ENCODE measurements around the gene TTC28.

DNA sequence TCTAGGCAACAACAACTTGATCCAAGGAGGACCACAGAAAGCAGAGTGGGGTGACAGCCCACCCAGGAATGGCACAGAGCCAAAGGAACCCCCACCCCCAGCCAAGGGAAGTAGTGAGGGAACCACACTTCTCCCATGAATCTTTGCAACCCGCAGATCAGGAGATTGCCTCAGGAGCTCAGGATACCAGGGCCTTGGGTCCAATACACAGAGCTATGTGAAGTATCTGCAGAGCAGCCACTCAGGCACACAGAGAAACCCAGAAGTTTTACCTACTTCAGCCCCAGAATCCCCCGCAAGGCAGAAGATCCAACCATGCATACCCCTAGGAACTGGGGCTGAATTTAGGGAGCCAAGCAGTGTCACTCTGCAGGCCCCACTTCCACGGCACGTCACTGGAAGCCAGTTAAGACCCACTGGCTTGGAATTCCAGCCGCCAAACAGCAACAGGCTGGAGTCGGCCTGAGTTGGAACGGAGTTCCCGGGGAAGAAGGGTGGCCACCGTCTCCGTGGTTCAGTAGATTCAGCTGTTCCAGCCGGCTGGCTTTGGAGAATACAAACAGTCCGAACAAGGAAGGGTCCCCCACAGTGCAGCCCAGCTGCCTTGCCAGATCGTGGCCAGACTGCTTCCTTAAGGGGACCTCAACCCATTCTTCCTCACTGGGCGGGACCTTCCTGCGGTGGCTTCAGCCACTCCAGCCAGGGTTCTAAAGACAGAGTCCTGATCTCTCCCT lies 174.1 kb downstream of the TTC28 start:
- TF ChIP-seq, protein P1, sequence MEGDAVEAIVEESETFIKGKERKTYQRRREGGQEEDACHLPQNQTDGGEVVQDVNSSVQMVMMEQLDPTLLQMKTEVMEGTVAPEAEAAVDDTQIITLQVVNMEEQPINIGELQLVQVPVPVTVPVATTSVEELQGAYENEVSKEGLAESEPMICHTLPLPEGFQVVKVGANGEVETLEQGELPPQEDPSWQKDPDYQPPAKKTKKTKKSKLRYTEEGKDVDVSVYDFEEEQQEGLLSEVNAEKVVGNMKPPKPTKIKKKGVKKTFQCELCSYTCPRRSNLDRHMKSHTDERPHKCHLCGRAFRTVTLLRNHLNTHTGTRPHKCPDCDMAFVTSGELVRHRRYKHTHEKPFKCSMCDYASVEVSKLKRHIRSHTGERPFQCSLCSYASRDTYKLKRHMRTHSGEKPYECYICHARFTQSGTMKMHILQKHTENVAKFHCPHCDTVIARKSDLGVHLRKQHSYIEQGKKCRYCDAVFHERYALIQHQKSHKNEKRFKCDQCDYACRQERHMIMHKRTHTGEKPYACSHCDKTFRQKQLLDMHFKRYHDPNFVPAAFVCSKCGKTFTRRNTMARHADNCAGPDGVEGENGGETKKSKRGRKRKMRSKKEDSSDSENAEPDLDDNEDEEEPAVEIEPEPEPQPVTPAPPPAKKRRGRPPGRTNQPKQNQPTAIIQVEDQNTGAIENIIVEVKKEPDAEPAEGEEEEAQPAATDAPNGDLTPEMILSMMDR (IDR thresholded peaks at IDR 0.05), result no peak
- no peak for TF ChIP-seq POLR2A (IDR thresholded peaks at IDR 0.05)
- no peak for TF ChIP-seq EP300 (IDR thresholded peaks at IDR 0.05)

Data from sigmoid colon (tissue), 4 donors.